ENCODE data around the gene MCU. TPM values are rescaled to one million over a fixed set of nuclear protein-coding genes. Genes with fewer than 3 reads are reported as not detected.

Gene MCU
- total and polyA plus RNA-seq, 2 of the 8 experiments (the other 6 are each of a cell fraction or from before 2014, with no cell fraction given), result 51.6 to 62.2 TPM

GRCh38 chr10:72893136-72893798, 201.3 kb downstream of the MCU start, which contains the start of gene OIT3:
Gene OIT3, plus strand, starts transcription at chr10:72893739. Its CDS starts 60 bp downstream, at chr10:72893799.
- Histone ChIP-seq H4K5ac (ENCODE audit: insufficient read length, low read depth, low read length) (no peak within 1 kb of the TSS), H4K8ac (ENCODE audit: extremely low read depth, insufficient read depth, low read length) (no peak within 1 kb of the TSS), H2BK120ac (replicated peaks; ENCODE audit: low read depth, low read length) (no peak within 1 kb of the TSS), H3K4me1 (replicated peaks in 1 of 4; ENCODE audit: control insufficient read depth in 3 of 4, insufficient read depth in 4 of 4, low read length in 3 of 4) (peaks cover 0 to 3% (median under 1%) of the 10 kb centered on the region in 4 experiments; a peak in 3 of 7 replicates), H3K4me2 (ENCODE audit: insufficient read depth in 1 of 2, low read depth in 2 of 2, low read length in 2 of 2) (no peak within 1 kb of the TSS), H3K9ac (replicated peaks in 1 of 4; ENCODE audit: extremely low read depth in 1 of 4, low read depth in 3 of 4, low read length in 3 of 4) (no peak within 1 kb of the TSS), H2BK12ac (ENCODE audit: low read depth, low read length) (no peak within 1 kb of the TSS), H3K79me1 (ENCODE audit: low read depth, low read length) (no peaks in the 10 kb centered on the region), H3K27ac (ENCODE audit: low read depth, low read length) (no peak within 1 kb of the TSS), H4K20me1 (replicated peaks in 1 of 2; ENCODE audit: control insufficient read depth in 1 of 2, insufficient read depth in 2 of 2, low read length in 2 of 2) (no peaks in the 10 kb centered on the region), H3K27me3 (replicated peaks in 1 of 4; ENCODE audit: control insufficient read depth in 3 of 4, extremely low read depth in 1 of 4, insufficient read depth in 3 of 4, low read length in 3 of 4) (no peaks in the 10 kb centered on the region), H2BK15ac (ENCODE audit: low read length) (no peak within 1 kb of the TSS), H3K4me3 (ENCODE audit: extremely low read depth in 1 of 4, insufficient read depth in 2 of 4, low read depth in 3 of 4, low read length in 4 of 4) (no peak within 1 kb of the TSS), H2BK5ac (ENCODE audit: low read depth, low read length) (no peak within 1 kb of the TSS), H3K23me2 (ENCODE audit: low read depth, low read length) (no peaks in the 10 kb centered on the region), H3K56ac (replicated peaks; ENCODE audit: insufficient read length, low read depth, low read length) (no peak within 1 kb of the TSS), H3K14ac (ENCODE audit: insufficient read length) (no peak within 1 kb of the TSS), H3K23ac (ENCODE audit: insufficient read length) (no peak within 1 kb of the TSS), H3K9me3 (ENCODE audit: insufficient read depth in 2 of 2, low read depth in 1 of 2, low read length in 1 of 2) (no peaks in the 10 kb centered on the region), H3K4ac (replicated peaks; ENCODE audit: insufficient read length, low read depth, low read length) (no peak within 1 kb of the TSS), H3K79me2 (ENCODE audit: control insufficient read depth in 1 of 2, insufficient read depth in 2 of 2, low read length in 2 of 2) (no peaks in the 10 kb centered on the region), H3K36me3 (ENCODE audit: control insufficient read depth in 2 of 4, insufficient read depth in 4 of 4, low read length in 3 of 4) (peaks cover 0 to 12% (median 0%) of the 10 kb centered on the region in 4 experiments; a peak in 2 of 8 replicates), H2AFZ (ENCODE audit: low read length) (no peak within 1 kb of the TSS), H3K18ac (ENCODE audit: extremely low read depth, low read length) (no peak within 1 kb of the TSS), H4K91ac (replicated peaks; ENCODE audit: insufficient read length, low read length) (no peak within 1 kb of the TSS), H2AK5ac (ENCODE audit: low read depth, low read length) (no peak within 1 kb of the TSS), H2BK20ac (ENCODE audit: low read length) (no peak within 1 kb of the TSS)
- CTCF ChIA-PET (ENCODE audit: partially characterized antibody), result interaction anchor here (0.7 to 2.0 kb wide), 2 partner anchors 17 to 26 kb away, joined by 3 to 8 read pairs; no protein-coding TSS in a partner anchor
- DNase-seq (ENCODE audit: low read depth in 1 of 2, low spot score in 2 of 2) (no peak), FAIRE-seq (no peak)
- 81% methylated on average over 4 of the region's 4 CpGs; no CpG with 5 or more reads in 1 of the 2 experiments for WGBS, 2 experiments (ENCODE audit: extremely low coverage in 1 of 2, insufficient coverage in 1 of 2, insufficient read length in 1 of 2, insufficient replicate concordance in 2 of 2, low coverage in 1 of 2, low lambda C conversion rate in 2 of 2, missing lambda C conversion rate in 1 of 2)
- POLR2A ChIA-PET (ENCODE audit: partially characterized antibody), result interaction anchor here (1.0 to 1.3 kb wide), 3 partner anchors 20 to 201 kb away, joined by 3 to 4 read pairs (median 4); no protein-coding TSS in a partner anchor
- no peak for TF ChIP-seq SP4 (IDR thresholded peaks at IDR 0.05; ENCODE audit: low read length)
- no peak for TF ChIP-seq SUZ12 (IDR thresholded peaks at IDR 0.05; ENCODE audit: low read length)
- TF ChIP-seq ZNF274 (IDR thresholded peaks at IDR 0.05; ENCODE audit: borderline replicate concordance, extremely low read depth, low read length), result no peak
- no peak for TF ChIP-seq SIRT6 (IDR thresholded peaks at IDR 0.05; ENCODE audit: low read length)
- TF ChIP-seq RFX5 (IDR thresholded peaks at IDR 0.05; ENCODE audit: borderline replicate concordance, low read depth, low read length), result no peak
- TF ChIP-seq, protein P1, sequence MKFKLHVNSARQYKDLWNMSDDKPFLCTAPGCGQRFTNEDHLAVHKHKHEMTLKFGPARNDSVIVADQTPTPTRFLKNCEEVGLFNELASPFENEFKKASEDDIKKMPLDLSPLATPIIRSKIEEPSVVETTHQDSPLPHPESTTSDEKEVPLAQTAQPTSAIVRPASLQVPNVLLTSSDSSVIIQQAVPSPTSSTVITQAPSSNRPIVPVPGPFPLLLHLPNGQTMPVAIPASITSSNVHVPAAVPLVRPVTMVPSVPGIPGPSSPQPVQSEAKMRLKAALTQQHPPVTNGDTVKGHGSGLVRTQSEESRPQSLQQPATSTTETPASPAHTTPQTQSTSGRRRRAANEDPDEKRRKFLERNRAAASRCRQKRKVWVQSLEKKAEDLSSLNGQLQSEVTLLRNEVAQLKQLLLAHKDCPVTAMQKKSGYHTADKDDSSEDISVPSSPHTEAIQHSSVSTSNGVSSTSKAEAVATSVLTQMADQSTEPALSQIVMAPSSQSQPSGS (IDR thresholded peaks at IDR 0.05; ENCODE audit: low read length), result no peak
